Measurements from ENCODE around the gene C2CD4C.

DNA sequence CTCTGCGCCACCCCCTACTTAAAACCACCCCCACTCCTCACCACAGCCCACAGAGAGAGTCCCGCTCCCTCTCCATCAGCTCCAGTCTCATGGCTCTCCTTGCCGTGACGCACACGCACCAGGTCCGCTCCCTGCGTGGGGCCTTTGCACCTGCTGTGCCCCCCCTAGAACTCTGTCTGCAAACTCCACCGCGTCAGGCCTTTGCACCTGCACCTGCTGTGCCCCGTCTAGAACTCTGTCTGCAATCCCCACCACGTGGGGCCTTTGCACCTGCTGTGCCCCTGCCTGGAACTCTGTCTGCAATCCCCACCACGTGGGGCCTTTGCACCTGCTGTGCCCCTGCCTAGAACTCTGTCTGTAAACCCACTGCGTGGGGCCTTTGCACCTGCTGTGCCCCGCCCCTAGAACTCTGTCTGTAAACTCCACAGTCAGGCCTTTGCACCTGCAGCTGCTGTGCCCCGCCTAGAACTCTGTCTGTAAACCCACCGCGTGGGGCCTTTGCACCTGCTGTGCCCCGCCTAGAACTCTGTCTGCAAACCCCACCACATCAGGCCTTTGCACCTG is 47.7 kb upstream of the C2CD4C start:
- TF ChIP-seq, protein P1, sequence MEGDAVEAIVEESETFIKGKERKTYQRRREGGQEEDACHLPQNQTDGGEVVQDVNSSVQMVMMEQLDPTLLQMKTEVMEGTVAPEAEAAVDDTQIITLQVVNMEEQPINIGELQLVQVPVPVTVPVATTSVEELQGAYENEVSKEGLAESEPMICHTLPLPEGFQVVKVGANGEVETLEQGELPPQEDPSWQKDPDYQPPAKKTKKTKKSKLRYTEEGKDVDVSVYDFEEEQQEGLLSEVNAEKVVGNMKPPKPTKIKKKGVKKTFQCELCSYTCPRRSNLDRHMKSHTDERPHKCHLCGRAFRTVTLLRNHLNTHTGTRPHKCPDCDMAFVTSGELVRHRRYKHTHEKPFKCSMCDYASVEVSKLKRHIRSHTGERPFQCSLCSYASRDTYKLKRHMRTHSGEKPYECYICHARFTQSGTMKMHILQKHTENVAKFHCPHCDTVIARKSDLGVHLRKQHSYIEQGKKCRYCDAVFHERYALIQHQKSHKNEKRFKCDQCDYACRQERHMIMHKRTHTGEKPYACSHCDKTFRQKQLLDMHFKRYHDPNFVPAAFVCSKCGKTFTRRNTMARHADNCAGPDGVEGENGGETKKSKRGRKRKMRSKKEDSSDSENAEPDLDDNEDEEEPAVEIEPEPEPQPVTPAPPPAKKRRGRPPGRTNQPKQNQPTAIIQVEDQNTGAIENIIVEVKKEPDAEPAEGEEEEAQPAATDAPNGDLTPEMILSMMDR (IDR thresholded peaks at IDR 0.05): no peak
- no peak for TF ChIP-seq POLR2A (IDR thresholded peaks at IDR 0.05)
- TF ChIP-seq POLR2AphosphoS5 (IDR thresholded peaks at IDR 0.05): no peak
